HPDE6-E6E7 (cell line): Measurements from ENCODE around the gene DOCK9.

Experiments used
- DNase-seq: peaks from one replicate; pipeline ENCODE4 v3.0.0; 2011; ENCODE audit warnings: missing footprints; ENCODE audit errors: extremely low spot score

The DOCK9 gene

DNA sequence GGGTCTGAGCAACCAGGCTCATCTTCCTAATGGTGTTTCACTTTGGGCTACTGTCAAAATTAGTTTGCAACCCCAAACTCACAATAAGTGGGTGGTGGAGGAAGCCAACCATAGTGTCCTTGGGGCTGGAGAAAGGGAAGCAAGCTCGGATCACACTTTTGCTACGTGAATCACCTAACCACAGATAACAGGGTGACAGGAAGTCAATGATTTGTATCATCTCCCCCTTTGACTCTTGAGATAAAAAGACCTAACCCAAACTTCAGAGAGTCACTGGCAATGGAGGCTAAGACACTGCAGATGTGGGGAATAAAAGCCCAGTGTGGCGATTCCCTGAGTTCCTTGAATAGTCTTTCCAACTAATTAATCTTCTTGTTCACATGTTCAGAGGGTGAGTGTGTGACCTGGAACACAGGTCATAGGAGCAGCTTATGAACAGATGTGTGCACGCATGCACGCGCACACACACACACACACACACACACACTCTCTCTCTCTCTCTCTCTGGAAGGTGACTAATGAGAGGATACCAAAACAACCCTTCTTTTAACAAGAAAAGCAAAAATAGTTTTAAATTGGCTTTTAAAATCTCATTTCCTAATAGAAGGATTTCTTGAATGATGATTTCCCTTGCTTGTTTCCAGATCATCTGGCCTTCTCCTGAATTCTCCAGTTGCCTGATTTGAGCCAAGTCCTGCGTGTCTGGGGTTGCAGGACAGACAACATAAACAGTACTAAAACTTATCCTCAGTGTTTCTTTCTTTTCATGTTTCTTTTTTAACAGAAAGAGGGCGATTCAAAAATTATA is 21.2 kb upstream of the DOCK9 start:
- DNase-seq: no peak

DNA sequence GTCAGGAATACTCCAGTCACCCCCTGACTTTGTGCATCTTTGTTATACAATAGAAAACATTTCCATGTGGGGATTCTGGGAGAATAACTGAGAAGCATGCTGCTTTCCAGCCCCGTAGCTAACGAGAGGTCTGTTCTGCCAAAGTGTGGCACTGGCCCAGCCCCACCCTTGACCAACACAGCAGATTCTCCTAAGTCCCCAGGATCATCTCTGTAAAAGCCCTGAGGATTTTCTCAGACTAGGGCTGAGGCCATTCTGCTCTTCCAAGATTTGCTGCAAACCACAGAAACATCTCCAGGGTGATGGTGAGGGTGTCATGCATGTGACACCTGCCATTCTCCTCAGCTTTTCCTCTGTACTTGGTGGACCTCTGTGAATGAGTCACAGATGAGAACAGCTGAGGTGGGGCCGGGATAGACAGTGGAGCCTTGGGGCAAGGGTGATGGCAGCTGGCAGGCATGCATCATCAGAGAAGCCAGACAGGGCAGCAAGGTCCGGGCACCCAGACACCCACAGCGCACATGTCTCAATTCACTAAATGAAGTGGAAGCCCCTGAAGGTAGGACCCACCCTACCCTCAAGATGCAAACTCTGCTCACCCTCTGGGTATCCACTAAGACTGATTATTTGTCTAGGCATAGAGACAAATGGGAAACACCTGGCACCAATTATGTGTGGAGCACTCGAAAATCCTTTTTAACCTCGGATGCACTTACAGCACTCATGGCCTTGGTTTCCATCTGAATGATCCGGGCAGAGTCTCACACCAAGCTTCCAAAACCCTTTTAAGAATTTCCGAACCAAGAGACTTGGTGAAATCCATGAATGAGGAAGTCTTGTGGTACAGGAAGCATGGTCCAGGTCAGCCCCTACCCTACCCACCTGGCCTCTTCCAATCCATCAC is 20.1 kb upstream of the DOCK9 start:
- DNase-seq: peak; percentile 82

DNA sequence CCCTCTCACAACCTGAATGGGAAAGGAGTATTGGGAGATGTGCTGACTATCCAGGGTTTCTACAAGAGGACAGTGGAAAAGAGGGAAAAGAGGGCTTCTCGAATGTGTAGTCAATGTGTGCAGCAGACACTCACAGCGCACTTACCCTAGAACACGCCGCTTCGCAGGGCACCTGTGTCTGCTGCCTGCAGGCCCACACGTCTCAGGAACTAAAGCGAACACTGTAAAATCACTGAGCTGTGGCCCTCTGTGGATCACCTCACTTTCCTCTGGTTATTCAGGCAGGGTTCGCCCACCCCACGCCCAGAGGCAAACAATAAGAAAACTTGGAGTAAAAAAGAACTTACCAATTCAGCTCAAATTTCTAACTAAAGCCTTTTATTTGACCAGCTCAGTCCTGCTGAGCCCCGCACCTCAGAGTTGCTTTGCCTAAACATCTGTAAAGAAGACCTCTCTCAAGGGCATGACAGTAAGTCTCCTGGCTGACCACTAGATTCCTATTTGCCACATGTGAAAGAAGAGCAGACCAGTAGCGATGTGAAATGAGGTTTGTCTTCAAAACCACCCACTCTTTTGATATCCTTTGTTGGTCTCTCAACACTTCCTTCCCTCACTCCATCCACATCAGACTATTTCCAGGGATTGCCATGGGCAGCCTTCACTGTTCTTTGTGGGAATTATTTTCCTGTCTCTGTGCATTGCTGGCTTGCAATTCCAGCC is 19.3 kb upstream of the DOCK9 start:
- DNase-seq: no peak

DNA sequence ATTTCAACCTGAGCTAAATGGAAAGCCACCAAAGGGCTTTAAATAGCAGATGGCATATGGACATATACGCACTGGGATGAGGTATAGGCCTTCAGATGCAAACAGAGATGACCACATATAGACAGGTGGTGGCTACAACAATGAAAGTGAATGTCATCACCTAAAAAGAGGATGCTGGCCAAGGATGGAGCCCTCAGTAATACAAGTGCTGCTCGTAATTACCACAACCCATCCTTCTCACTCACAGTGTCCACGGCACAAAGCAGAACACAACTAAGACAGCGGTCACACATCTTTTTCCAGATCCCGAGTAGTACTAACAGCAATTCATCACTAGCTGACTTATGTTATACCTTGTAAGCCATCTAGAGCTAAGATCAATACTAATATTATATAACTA is 18.2 kb upstream of the DOCK9 start:
- DNase-seq: no peak

DNA sequence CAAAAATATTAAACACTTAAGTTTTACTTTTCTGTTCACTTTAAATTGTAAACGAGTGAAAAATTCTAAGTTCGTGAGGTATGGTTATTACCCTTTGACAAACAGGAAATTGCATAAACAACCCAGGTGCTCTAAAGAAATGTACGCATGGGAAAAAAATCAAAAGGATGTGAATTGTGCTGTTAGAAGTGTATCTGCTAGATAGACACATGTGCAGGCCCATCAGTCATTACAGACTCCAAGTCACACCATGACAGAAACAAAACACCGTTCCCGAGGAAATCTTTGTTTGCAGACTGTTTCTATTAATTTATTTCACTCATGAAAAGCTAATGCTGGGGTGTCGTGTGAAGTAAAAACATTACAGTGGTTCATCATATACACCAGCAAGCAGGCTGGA is 17.0 kb upstream of the DOCK9 start:
- no peak for DNase-seq

DNA sequence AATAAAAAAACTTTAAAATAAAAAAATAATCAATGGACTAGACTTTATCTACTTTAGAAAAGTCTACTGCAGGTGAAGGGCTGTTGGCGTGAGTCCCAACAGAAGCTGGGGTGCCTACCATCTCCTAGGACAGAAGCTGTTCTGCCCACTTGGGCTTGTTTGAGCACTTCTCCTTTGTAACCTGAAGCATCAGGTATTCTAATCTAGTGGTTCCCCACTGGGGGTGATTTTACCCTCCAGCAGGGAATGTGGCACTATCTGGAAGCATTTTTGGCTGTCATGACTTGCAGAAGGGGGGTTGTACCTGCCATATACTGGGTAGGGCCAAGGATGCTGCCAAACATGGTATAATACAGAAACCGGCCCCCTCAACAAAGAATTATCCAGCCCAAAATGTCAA is 16.2 kb upstream of the DOCK9 start:
- DNase-seq: no peak

GRCh38 chr13:98992355-98992754 is 14.5 kb upstream of the DOCK9 start:
- DNase-seq: no peak

DNA sequence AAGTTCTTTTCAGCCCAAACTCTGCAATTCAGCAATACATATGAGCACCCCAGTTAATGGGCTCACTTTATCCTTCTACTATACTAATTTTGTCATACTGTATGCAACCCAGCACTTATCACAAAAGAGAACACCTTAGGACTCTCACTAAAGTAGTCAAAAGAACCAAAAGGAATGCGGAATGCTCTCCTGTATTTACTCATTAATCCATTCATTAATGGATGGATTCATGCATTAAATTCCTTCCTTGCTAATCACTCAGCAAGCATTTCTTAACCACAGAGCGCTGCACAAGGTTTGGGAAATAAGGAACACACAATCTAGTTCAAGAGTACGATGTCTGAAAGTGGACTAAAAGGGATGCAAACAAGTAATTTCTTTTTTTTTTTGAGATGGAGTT is 12.8 kb upstream of the DOCK9 start:
- no peak for DNase-seq

GRCh38 chr13:98989469-98990235 is 11.8 kb upstream of the DOCK9 start:
- no peak for DNase-seq

- no peak for DNase-seq
These were observed 10.9 kb upstream of the DOCK9 start for GRCh38 chr13:98988780-98989179.

DNA sequence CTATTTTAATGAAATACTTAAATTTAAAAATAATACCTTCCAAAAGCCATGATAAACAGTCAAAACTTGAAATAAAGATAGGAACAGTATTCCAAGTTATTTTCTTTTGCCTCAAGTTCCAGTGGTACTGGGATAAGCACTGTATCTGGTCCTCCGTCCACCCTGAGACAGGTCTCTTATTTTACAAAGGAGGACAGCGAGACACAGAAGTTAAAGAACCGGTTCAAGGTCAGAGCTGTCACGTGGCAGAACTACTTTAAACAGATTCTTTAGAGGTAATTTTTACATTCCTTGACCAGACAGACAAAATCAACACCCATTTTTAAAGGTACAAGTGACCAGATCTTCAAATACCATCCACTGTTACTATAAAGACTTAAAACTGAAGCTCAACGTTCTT is 10.4 kb upstream of the DOCK9 start:
- no peak for DNase-seq

GRCh38 chr13:98987275-98987674 is 9.4 kb upstream of the DOCK9 start:
- no peak for DNase-seq

GRCh38 chr13:98986226-98986846 is 8.5 kb upstream of the DOCK9 start:
- DNase-seq: no peak

DNA sequence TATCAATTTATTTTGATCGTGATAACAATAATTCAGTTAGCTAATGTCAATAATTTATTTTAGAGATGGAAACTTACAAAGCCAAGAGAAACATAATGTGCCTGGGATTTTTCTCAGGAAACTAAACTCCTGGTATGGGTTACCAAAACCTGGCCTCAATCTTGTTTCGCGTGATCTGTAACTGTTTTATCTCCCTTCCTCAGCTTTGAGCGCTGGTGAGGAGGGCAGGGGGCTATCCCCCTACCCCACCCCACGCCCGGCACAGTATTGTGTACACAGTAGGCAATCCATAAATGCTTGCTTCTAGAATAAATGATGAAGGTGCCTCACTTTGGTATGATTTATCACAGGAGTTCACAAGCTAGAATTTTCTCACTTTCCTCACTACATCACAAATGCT is 7.7 kb upstream of the DOCK9 start:
- DNase-seq: no peak

GRCh38 chr13:98984983-98985382 is 7.1 kb upstream of the DOCK9 start:
- no peak for DNase-seq

GRCh38 chr13:98984118-98984517 is 6.3 kb upstream of the DOCK9 start:
- DNase-seq: no peak

DNA sequence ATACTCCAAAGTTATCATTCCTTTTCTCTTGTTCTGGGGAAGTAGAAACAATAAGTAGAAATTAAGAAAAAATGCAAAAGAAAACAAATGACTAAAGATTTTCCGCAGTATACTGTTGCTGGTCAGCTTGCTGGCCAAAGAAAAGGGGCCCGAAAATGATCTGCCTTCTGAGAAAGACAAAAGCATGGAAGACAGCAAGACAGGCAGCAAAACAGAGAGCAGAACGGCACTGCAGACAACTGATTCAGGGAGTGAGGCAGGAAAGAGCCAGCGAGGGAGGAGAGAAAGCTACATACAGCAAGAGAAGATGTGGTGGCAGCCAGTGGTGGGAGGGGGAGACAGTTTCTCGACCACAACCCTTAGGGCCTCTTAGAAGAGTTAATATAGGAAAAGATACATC is 5.3 kb upstream of the DOCK9 start:
- no peak for DNase-seq

- DNase-seq: no peak
These were observed 3.7 kb upstream of the DOCK9 start for GRCh38 chr13:98981369-98982080.

GRCh38 chr13:98979012-98979660 is 1.3 kb upstream of the DOCK9 start:
- DNase-seq: no peak

GRCh38 chr13:98978280-98978679 is 416 bp upstream of the DOCK9 start:
- DNase-seq: peak; percentile 50
